LNCaP clone FGC (cell line): ENCODE results near the gene CACNA2D2.
A peak's percentile ranks its signal among the peaks of the same experiment; 100 is the strongest.

Source experiments
- DNase-seq: peaks from one replicate; pipeline ENCODE4 v3.0.0-alpha.2; 2011; ENCODE audit warnings: low read depth
- H3K4me3 ChIP-seq: 2 replicates; pipeline ENCODE4 v1.5.1; 2011; ENCODE audit warnings: mild to moderate bottlenecking, low read depth, low read length, control low read depth
- CTCF ChIP-seq: IDR thresholded peaks from 2 replicates; pipeline ENCODE4 v1.5.1; 2012; ENCODE audit warnings: mild to moderate bottlenecking; ENCODE audit not compliant: control insufficient read depth, insufficient read depth; ENCODE audit errors: extremely low read depth

The CACNA2D2 gene

GRCh38 chr3:50340147-50340447 lies 163.3 kb downstream of the CACNA2D2 start:
- no peak for TF ChIP-seq CTCF
- no peak overlapping the region for H3K4me3 ChIP-seq

GRCh38 chr3:50339485-50340146 lies 163.8 kb downstream of the CACNA2D2 start:
- DNase-seq: no peak
- no peak overlapping the region for H3K4me3 ChIP-seq
- TF ChIP-seq CTCF: no peak

More at GRCh38 chr3:50340147-50340447, 163.3 kb downstream of the CACNA2D2 start:
- DNase-seq: no peak

- no peak for TF ChIP-seq CTCF
- H3K4me3 ChIP-seq: no peak overlapping the region
- DNase-seq: no peak
These were observed 164.5 kb downstream of the CACNA2D2 start for GRCh38 chr3:50338965-50339364.

DNA sequence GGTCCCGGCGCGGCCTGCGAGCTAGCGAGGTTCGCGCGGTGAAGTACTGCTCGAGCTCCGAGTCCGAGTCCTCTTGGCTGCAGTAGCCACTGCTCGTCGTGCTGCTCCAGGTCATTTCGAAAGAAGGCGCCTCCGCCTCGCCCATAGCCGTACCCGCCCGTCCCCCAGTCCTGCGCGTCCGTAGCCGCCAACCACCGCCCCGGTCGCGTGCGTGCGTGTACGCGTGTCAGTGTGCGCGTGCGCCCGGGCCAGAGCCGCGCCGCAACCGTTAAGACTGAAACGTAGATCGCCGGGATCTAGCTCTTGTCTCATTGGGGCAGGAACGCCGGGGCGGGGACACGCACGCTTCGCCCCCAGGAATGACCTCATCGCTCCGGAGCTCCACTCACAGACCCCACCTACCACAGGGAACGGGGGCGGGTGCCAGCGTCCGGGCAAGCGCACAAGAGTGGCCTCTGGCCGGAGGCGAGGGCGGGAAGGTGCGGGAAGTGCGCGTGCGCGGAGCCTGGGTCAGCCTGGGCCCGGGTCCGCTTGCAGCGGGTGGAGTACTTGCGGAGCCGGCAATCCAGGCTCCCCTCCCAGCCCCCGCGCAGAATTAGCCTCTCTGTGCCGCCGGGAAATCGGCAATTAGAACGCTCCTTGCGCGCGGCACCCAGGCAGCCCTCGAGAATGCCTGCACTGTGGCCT lies 166.1 kb downstream of the CACNA2D2 start:
- peak overlapping the region; percentile 89 for H3K4me3 ChIP-seq
- TF ChIP-seq CTCF: no peak
- DNase-seq: peak; percentile 99

DNA sequence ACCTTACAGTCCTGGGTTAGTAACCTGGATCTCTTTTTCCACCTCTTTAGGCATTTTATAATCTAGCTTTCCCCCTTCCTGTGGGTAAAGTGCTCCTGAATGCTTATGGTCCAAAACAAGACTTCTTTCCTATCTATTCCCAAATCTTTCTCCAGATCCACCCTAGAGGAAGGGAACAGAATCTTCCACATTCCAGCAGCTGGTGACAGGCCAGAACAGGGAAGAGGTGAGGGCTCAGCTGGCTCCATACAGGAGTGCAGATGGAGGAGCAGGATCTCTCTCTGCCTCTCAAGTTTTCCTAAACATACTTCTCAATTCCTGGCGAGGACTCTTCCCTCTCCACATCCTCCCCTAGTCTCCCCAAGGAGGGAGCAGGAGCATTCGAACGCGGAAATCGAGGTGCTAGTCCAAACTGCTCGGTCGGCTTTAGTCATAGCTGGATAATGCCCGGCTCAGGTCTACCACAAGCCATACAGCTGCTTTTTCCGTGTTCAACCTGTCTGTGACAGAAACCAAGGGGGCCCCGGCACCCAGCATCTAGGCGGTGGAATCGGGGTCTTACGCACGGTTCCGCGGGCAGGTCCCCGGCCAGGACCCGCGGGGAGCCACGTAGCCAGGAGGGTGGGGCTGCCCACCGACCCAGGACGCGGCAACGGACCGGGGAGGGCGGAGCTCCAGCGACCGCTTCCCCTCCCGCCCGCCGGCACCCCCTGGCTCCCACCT lies 166.8 kb downstream of the CACNA2D2 start:
- DNase-seq: no peak
- peak overlapping the region; percentile 89 for H3K4me3 ChIP-seq
- TF ChIP-seq CTCF: no peak

DNA sequence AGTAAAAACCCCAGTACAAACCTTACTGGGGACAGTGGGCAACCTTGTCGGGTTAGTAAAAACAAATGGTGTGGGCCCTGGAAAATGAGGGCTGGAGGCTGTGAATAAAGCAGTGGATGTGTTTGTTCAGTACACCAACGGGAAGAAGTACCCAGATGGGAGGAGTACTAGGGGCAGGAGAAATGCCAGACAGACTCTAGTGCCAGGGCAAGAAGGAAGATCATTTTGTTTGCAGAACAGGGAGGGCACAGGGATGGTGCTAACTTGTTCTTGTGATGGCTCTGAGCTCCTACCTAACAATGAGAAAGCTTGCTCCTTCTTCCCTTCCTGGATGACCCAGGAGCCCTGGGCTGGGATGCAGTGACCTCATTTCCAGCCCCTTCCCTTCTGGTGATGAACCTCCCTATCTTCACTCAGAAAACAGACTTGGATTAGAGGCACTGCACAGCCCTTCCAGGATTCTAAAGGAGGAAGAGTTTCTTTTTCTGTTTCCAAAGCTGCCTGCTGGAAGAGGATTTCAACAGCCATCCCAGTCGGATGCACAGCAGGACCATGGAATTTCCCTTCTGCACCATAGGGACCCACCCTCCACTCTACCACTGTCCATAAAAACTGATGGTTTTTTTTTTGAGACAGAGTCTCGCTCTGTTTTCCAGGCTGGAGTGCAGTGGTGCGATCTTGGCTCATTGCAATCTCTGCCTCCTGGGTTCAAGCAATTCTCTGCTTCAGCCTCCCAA lies 168.9 kb downstream of the CACNA2D2 start:
- peak; percentile 89 for DNase-seq
- peak overlapping the region; percentile 89 for H3K4me3 ChIP-seq
- TF ChIP-seq CTCF: no peak
